Natural killer cell treated with Interleukin-12 subunit alpha and Interleukin-12 subunit beta and Interleukin-15 and Interleukin-18, amount 100 ng/mL, for 72 hours (primary cell): ENCODE results near the gene PAQR3. TPM values are rescaled to one million over a fixed set of nuclear protein-coding genes. Genes with fewer than 3 reads are reported as not detected.
A peak's percentile ranks its signal among the peaks of the same experiment; 100 is the strongest.
"Not testable (repeated sequence)": the region's sequence is repeated elsewhere in the genome, so short reads cannot be mapped to it uniquely, and the experiment has no call there.

Experiments used
- ATAC-seq, 2 donors: fragments of 150-1000 bp; cut with Tn5 transposase in 1 of 2; sonication (Bioruptor Pico), chemical (Tn5 transposase) in 1 of 2; 2 replicates each; pipeline ENCODE4 v1.10.0; 2021
- DNase-seq: peaks from one replicate; pipeline ENCODE4 v3.0.0; 2022; ENCODE audit warnings: low spot score
- H3K27ac Mint-ChIP-seq, 2 donors: 1 replicate in 1 of 2; 2 replicates in 1 of 2; pipeline ENCODE4 v1.8.0; 2022; ENCODE audit warnings: mixed read lengths in 2 of 2, mild to moderate bottlenecking in 1 of 2, moderate library complexity in 1 of 2
- H3K27me3 Mint-ChIP-seq, 2 donors: 1 replicate in 1 of 2; 2 replicates in 1 of 2; pipeline ENCODE4 v1.8.0; 2022; ENCODE audit warnings: mixed read lengths in 2 of 2
- H3K36me3 Mint-ChIP-seq: one replicate; pipeline ENCODE4 v1.8.0; 2022; ENCODE audit warnings: mixed read lengths
- H3K4me1 Mint-ChIP-seq, 2 donors: 1 replicate in 1 of 2; 2 replicates in 1 of 2; pipeline ENCODE4 v1.8.0; 2022; ENCODE audit warnings: low read depth in 2 of 2, mixed read lengths in 2 of 2, mild to moderate bottlenecking in 1 of 2
- H3K4me3 Mint-ChIP-seq: one replicate; pipeline ENCODE4 v1.8.0; 2022; ENCODE audit warnings: mixed read lengths
- H3K9me3 Mint-ChIP-seq: 2 replicates; pipeline ENCODE4 v1.8.0; 2022; ENCODE audit warnings: mixed read lengths
- total RNA-seq, 2 donors: library from RNA; stranded (reverse); gene quantifications; one replicate each; pipeline ENCODE4 v1.2.3, GENCODE V29; 2022

PAQR3 gene
- total RNA-seq, 2 donors from 2014 or later = 12.2 to 14.6 TPM

- DNase-seq (no peak), ATAC-seq (no peak)
- H3K4me1 Mint-ChIP-seq = no peaks in the 10 kb centered on the region
- H3K9me3 Mint-ChIP-seq = no peaks in the 10 kb centered on the region
- peaks cover 11% of the 10 kb centered on the region for H3K36me3 Mint-ChIP-seq
- no peak overlapping the region for H3K4me3 Mint-ChIP-seq
- no peak overlapping the region for H3K27ac Mint-ChIP-seq
- H3K27me3 Mint-ChIP-seq = no peaks in the 10 kb centered on the region
Measured at GRCh38 chr4:78907638-78908037, 31.6 kb downstream of the PAQR3 start.

- no peak overlapping the region for H3K27ac Mint-ChIP-seq
- no peaks in the 10 kb centered on the region for H3K9me3 Mint-ChIP-seq
- no peak for DNase-seq
- H3K27me3 Mint-ChIP-seq = no peaks in the 10 kb centered on the region
- no peaks in the 10 kb centered on the region for H3K4me1 Mint-ChIP-seq
- no peak for ATAC-seq
- no peaks in the 10 kb centered on the region for H3K36me3 Mint-ChIP-seq
- no peak overlapping the region for H3K4me3 Mint-ChIP-seq
Measured at GRCh38 chr4:78904143-78904542, 35.1 kb downstream of the PAQR3 start.

GRCh38 chr4:78902298-78902697, 36.9 kb downstream of the PAQR3 start:
- H3K36me3 Mint-ChIP-seq = no peaks in the 10 kb centered on the region
- H3K27me3 Mint-ChIP-seq = no peaks in the 10 kb centered on the region
- DNase-seq = no peak
- no peak overlapping the region for H3K4me3 Mint-ChIP-seq
- ATAC-seq = no peak
- H3K4me1 Mint-ChIP-seq = no peaks in the 10 kb centered on the region
- no peaks in the 10 kb centered on the region for H3K9me3 Mint-ChIP-seq
- no peak overlapping the region for H3K27ac Mint-ChIP-seq

GRCh38 chr4:78901882-78902281, 37.4 kb downstream of the PAQR3 start:
- no peaks in the 10 kb centered on the region for H3K27me3 Mint-ChIP-seq
- no peak overlapping the region for H3K4me3 Mint-ChIP-seq
- H3K27ac Mint-ChIP-seq = no peak overlapping the region
- ATAC-seq (no peak), DNase-seq (no peak)
- H3K36me3 Mint-ChIP-seq = no peaks in the 10 kb centered on the region
- no peaks in the 10 kb centered on the region for H3K4me1 Mint-ChIP-seq
- H3K9me3 Mint-ChIP-seq = no peaks in the 10 kb centered on the region

GRCh38 chr4:78899302-78899701, 39.9 kb downstream of the PAQR3 start:
- Mint-ChIP-seq H3K27me3 (no peaks in the 10 kb centered on the region), H3K27ac (no peak overlapping the region), H3K4me1 (no peaks in the 10 kb centered on the region), H3K36me3 (no peaks in the 10 kb centered on the region), H3K4me3 (no peak overlapping the region), H3K9me3 (no peaks in the 10 kb centered on the region)
- DNase-seq (no peak), ATAC-seq (no peak)

DNA sequence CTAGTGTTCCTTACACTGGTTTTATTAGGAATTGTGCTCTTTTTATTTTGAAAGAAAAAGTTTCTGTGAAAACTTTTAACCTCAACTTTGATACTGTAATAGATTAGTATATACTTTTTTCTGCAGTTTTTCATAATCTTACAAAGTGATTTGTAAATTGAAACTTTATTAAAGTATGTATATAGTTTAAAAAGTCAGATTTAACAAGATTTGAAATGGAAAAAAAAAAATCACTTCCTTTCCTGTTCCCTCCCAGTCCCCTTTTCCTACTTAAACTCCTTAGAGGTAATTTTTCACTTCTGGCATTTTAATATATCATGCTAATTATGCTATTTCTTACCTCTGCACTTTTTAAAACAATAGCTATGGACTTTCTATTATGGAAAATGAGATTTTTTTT, 49.3 kb downstream of the PAQR3 start:
- ATAC-seq (no peak), DNase-seq (no peak)
- H3K36me3 Mint-ChIP-seq = no peaks in the 10 kb centered on the region
- no peaks in the 10 kb centered on the region for H3K27me3 Mint-ChIP-seq
- no peaks in the 10 kb centered on the region for H3K9me3 Mint-ChIP-seq
- H3K4me3 Mint-ChIP-seq = no peak overlapping the region
- H3K4me1 Mint-ChIP-seq = no peaks in the 10 kb centered on the region
- H3K27ac Mint-ChIP-seq = no peak overlapping the region

DNA sequence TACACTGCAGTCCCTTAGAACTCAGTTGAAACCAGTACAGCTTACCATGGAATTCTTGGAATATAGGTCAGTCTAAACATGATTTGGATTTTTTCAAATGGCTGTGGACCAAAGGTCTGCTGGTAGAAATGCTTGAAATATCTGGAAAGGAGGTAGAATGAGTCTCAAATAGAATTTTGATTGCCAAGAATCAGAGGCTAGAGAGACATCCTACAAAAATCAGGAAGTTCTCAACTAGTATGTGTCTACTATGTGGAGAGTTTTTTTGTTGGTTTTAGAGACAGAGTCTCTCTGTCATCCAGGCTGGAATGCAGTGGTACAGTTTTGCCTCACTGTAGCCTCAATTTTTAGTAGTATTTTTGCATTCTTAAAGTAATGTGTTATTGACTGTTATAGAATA, 53.6 kb downstream of the PAQR3 start:
- Mint-ChIP-seq H3K27me3 (no peaks in the 10 kb centered on the region), H3K4me3 (no peak overlapping the region), H3K9me3 (no peaks in the 10 kb centered on the region), H3K27ac (no peak overlapping the region), H3K36me3 (no peaks in the 10 kb centered on the region), H3K4me1 (no peaks in the 10 kb centered on the region)
- no peak for ATAC-seq
- DNase-seq = no peak

GRCh38 chr4:78880874-78881492, 58.3 kb downstream of the PAQR3 start:
- no peaks in the 10 kb centered on the region for H3K4me1 Mint-ChIP-seq
- no peak overlapping the region for H3K27ac Mint-ChIP-seq
- no peak overlapping the region for H3K4me3 Mint-ChIP-seq
- no peaks in the 10 kb centered on the region for H3K27me3 Mint-ChIP-seq
- no peaks in the 10 kb centered on the region for H3K36me3 Mint-ChIP-seq
- ATAC-seq (no peak), DNase-seq (no peak)
- H3K9me3 Mint-ChIP-seq = no peaks in the 10 kb centered on the region

DNA sequence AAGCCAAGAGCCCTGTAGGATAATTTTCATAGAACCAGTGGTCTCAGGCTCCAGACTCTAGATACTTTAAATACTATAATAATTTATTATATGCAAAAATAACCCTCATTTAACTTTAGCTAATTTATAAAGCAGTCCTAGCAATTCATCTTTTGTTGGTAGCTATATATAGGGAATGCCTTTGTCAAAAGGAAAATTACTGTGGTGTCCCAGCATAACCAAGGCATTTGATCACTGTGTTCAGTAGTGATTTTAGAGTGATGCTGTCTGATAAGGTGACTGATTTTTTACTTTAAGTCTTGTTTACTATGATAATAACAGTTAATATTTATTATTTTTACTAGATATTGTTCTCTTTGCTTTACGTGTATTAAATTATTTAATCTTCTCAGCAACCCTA, 61.2 kb downstream of the PAQR3 start:
- Mint-ChIP-seq H3K4me1 (no peaks in the 10 kb centered on the region), H3K4me3 (no peak overlapping the region), H3K36me3 (no peaks in the 10 kb centered on the region), H3K9me3 (no peaks in the 10 kb centered on the region), H3K27ac (no peak overlapping the region), H3K27me3 (no peaks in the 10 kb centered on the region)
- ATAC-seq = no peak
- no peak for DNase-seq

GRCh38 chr4:78876568-78877320, 62.5 kb downstream of the PAQR3 start:
- H3K4me3 Mint-ChIP-seq = no peak overlapping the region
- no peak for DNase-seq
- no peak overlapping the region for H3K27ac Mint-ChIP-seq
- no peaks in the 10 kb centered on the region for H3K9me3 Mint-ChIP-seq
- H3K4me1 Mint-ChIP-seq = no peaks in the 10 kb centered on the region
- H3K36me3 Mint-ChIP-seq = no peaks in the 10 kb centered on the region
- no peaks in the 10 kb centered on the region for H3K27me3 Mint-ChIP-seq
- peak in 1 of 2 donors; percentile 55 for ATAC-seq

- H3K4me1 Mint-ChIP-seq = no peaks in the 10 kb centered on the region
- no peak for DNase-seq
- no peaks in the 10 kb centered on the region for H3K27me3 Mint-ChIP-seq
- no peaks in the 10 kb centered on the region for H3K9me3 Mint-ChIP-seq
- H3K4me3 Mint-ChIP-seq = no peak overlapping the region
- no peak for ATAC-seq
- H3K27ac Mint-ChIP-seq = no peak overlapping the region
- no peaks in the 10 kb centered on the region for H3K36me3 Mint-ChIP-seq
Measured at GRCh38 chr4:78870056-78870455, 69.2 kb downstream of the PAQR3 start.

- not testable (repeated sequence) for ATAC-seq, H3K27ac Mint-ChIP-seq, DNase-seq, H3K9me3 Mint-ChIP-seq, H3K4me1 Mint-ChIP-seq, H3K36me3 Mint-ChIP-seq, H3K4me3 Mint-ChIP-seq, H3K27me3 Mint-ChIP-seq
Measured at GRCh38 chr4:78868712-78869111, 70.5 kb downstream of the PAQR3 start.

DNA sequence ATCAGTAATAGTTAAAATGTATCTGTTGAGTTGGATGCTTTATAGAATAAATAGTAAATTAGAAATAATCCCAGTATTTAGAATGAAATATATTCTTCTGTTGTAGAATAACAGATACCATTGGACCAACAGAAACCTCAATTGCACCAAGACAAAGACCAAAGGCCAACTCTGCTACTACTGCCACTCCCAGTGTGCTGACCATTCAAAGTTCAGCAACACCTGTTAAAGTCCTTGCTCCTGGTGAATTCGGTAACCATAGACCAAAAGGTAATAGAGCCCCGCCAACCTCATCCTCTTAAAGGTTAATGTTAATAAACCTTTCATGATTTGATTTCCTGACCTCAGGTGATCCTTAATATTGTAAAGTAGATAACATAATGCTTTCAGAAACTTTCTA, 73.8 kb downstream of the PAQR3 start:
- Mint-ChIP-seq H3K27me3 (no peaks in the 10 kb centered on the region), H3K9me3 (no peaks in the 10 kb centered on the region), H3K36me3 (no peaks in the 10 kb centered on the region), H3K4me3 (no peak overlapping the region), H3K27ac (no peak overlapping the region), H3K4me1 (peaks cover 0 to 3% of the 10 kb centered on the region in 2 donors)
- DNase-seq (no peak), ATAC-seq (no peak)

DNA sequence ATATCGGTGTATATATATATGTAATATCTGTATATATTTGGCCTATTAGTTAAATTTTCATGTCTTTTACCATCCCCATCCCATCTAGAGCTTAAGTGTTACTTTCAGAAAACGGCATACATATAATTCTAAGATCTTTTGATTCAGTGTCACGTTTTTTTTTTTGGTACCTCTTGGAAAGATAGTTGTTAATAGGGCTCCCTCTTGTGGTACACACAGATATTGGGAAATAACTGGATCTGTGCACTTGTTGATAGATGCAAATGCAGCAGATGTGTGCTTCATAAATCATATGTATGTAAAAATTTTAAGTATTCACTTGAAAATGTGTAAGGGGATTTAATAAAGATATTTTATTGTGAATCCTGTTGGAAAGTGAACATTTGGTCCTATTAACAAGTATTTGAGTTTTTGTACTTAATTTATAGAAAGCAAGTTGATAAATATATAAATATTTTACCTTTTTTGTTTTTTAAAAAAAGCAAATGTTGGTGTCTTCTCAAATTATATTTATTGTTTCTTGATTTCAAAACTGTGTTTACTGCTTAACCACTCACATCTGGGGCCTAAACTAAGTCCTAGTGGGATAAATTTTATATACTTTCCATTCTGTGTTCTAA, 74.7 kb downstream of the PAQR3 start:
- ATAC-seq = peak in 1 of 2 donors; percentile 61

More for the DNA sequence above, 74.7 kb downstream of the PAQR3 start:
- no peak overlapping the region for H3K4me3 Mint-ChIP-seq
- no peaks in the 10 kb centered on the region for H3K9me3 Mint-ChIP-seq
- DNase-seq = no peak
- H3K36me3 Mint-ChIP-seq = no peaks in the 10 kb centered on the region
- H3K4me1 Mint-ChIP-seq = peaks cover 0 to 3% of the 10 kb centered on the region in 2 donors
- no peak overlapping the region for H3K27ac Mint-ChIP-seq
- H3K27me3 Mint-ChIP-seq = no peaks in the 10 kb centered on the region
